Measurements from ENCODE around the gene CSK. TPM values are rescaled to one million over a fixed set of nuclear protein-coding genes. Genes with fewer than 3 reads are reported as not detected.
A peak's percentile ranks its signal among the peaks of the same experiment; 100 is the strongest.

Gene CSK
- total RNA-seq, 4 donors from 2014 or later, result 4.9 to 41.6 (median 26.4) TPM

DNA sequence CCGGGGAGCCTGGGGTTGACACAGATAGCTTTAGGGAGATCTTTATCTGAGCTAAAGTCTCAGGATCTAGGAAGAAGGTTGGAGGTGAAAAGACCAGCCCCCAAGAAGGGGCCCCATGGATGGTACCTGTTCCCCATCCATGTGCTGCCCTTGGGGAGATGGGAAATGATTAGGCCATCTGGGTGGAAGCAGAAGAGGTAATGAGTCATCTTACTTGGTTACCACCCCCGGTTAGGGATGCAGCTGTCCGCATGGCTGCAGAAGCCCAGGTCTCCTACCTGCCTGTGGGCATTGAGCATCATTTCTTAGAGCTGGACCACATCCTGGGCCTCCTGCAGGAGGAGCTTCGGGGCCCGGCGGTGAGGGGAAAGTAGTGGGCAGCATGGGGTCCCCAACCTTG lies 41.4 kb downstream of the CSK start:
- intact Hi-C loops (cut with DNase I; ENCODE audit: low total_unique reads), result no loop called here
- no peak for TF ChIP-seq POLR2A (IDR thresholded peaks at IDR 0.05)
- TF ChIP-seq, protein P1, sequence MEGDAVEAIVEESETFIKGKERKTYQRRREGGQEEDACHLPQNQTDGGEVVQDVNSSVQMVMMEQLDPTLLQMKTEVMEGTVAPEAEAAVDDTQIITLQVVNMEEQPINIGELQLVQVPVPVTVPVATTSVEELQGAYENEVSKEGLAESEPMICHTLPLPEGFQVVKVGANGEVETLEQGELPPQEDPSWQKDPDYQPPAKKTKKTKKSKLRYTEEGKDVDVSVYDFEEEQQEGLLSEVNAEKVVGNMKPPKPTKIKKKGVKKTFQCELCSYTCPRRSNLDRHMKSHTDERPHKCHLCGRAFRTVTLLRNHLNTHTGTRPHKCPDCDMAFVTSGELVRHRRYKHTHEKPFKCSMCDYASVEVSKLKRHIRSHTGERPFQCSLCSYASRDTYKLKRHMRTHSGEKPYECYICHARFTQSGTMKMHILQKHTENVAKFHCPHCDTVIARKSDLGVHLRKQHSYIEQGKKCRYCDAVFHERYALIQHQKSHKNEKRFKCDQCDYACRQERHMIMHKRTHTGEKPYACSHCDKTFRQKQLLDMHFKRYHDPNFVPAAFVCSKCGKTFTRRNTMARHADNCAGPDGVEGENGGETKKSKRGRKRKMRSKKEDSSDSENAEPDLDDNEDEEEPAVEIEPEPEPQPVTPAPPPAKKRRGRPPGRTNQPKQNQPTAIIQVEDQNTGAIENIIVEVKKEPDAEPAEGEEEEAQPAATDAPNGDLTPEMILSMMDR (IDR thresholded peaks at IDR 0.05), result no peak
- no peaks in the 10 kb centered on the region for H3K36me3 ChIP-seq
- no peak overlapping the region for H3K27ac ChIP-seq
- no peak overlapping the region for H3K4me3 ChIP-seq
- no peaks in the 10 kb centered on the region for H3K4me1 ChIP-seq
- H3K9me3 ChIP-seq, result no peaks in the 10 kb centered on the region
- no peaks in the 10 kb centered on the region for H3K27me3 ChIP-seq
- no peak for DNase-seq

DNA sequence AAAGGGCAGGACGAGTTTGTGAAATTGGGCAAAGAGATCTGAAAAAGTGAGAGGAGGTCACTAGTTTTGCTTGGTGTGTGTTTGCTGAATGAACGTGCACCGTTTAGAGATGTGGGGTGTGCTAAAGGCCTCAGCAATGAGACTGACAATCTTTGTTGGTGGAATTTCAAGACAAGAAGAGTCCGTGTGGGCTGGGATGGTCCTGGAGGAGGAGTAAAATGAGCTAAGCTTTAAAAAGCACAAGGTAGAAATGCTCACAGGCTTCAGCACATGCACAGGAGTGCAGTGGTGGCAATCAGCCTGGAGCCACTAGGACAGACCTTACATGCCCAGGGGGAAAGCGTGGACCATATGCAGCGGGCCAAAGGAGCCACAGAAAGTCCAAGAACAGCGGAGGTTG lies 43.1 kb downstream of the CSK start:
- H3K9me3 ChIP-seq, result no peaks in the 10 kb centered on the region
- no peaks in the 10 kb centered on the region for H3K36me3 ChIP-seq
- H3K4me3 ChIP-seq, result no peak overlapping the region
- no peaks in the 10 kb centered on the region for H3K27me3 ChIP-seq
- no peak overlapping the region for H3K27ac ChIP-seq
- intact Hi-C loops (cut with DNase I; ENCODE audit: low total_unique reads), result no loop called here
- no peak for DNase-seq
- no peaks in the 10 kb centered on the region for H3K4me1 ChIP-seq
- TF ChIP-seq, protein P1 (IDR thresholded peaks at IDR 0.05), result no peak
- TF ChIP-seq POLR2A (IDR thresholded peaks at IDR 0.05), result no peak

DNA sequence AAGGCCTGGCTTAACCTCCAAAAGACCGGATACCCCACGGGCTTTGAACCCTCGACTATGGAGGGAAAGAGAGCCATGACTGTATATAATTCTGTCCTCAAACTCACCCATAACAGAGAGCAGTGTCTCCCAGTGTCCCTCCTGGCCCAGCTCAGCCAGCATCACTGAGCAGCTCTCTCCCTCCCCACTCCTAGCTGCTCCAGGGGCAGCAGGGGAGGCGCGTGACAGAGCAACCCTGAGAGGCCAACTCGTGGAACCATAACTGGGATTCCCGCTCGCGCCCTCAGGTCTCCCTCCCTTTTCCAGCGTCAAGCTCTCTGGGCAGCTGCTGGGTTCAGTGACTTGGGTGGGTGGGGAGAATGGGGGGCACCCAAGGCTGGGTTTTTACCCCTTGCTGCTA lies 44.0 kb downstream of the CSK start:
- Histone ChIP-seq H3K36me3 (no peaks in the 10 kb centered on the region), H3K9me3 (no peaks in the 10 kb centered on the region), H3K4me1 (no peaks in the 10 kb centered on the region), H3K27me3 (no peaks in the 10 kb centered on the region), H3K27ac (no peak overlapping the region), H3K4me3 (no peak overlapping the region)
- DNase-seq, result no peak
- TF ChIP-seq, protein P1 (IDR thresholded peaks at IDR 0.05), result no peak
- TF ChIP-seq POLR2A (IDR thresholded peaks at IDR 0.05), result no peak
- intact Hi-C loops (cut with DNase I; ENCODE audit: low total_unique reads), result no loop called here

DNA sequence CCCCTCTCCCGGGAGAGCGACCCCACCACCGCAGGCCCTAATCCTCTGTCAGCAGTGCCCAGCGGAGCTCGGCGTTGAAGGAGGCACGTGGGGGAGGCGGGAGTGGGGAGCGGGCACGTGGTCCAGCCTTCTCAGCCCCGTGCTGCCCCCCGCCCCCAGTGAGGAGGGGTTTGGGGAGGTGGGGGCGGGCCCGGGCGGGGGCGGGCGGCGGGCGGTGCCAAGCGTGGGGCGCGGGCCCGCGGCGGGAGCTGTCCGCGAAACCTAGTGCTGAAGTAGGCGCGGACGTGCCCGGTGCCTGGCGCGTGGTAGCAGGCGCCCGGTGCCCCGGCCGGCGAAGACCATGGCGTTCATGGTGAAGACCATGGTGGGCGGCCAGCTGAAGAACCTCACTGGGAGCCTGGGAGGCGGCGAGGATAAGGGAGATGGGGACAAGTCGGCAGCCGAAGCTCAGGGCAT lies 44.5 kb downstream of the CSK start, which contains the start of gene CPLX3:
TSS of gene CPLX3 (plus strand) at position 264 of the 456 bp plus-strand sequence. CDS start at position 341, 77 bp downstream.
- no peak within 1 kb of the TSS for H3K27ac ChIP-seq
- H3K36me3 ChIP-seq, result no peaks in the 10 kb centered on the region
- no peak within 1 kb of the TSS for H3K4me3 ChIP-seq
- no peaks in the 10 kb centered on the region for H3K9me3 ChIP-seq
- H3K4me1 ChIP-seq, result no peaks in the 10 kb centered on the region
- no peaks in the 10 kb centered on the region for H3K27me3 ChIP-seq
- TF ChIP-seq, protein P1 (IDR thresholded peaks at IDR 0.05), result no peak
- TF ChIP-seq POLR2A (IDR thresholded peaks at IDR 0.05), result no peak
- intact Hi-C loops (cut with DNase I; ENCODE audit: low total_unique reads), result no loop called here
- peak in 1 of 2 donors; percentile 34 for DNase-seq

DNA sequence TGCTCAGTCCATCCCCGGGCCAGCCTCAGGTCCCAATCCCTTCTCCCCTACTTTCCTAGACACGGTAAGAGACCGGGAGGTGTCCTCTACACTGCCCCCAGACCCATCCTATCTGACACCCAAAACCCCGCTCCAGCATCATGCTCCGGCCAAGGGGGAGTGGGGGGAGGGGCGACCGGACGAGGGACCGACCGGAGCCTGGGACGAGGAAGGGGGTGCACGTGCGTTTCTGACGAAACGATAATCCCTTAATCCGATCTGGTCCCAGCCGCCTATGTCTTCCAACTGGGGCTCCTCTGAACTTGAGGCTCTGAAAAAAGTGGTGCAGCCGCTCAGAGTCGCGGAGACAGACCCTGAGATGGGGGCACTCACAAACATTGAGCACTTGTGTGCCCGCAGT lies 45.0 kb downstream of the CSK start:
- no peaks in the 10 kb centered on the region for H3K27me3 ChIP-seq
- H3K36me3 ChIP-seq, result no peaks in the 10 kb centered on the region
- H3K27ac ChIP-seq, result no peak overlapping the region
- no peak overlapping the region for H3K4me3 ChIP-seq
- no peak for TF ChIP-seq POLR2A (IDR thresholded peaks at IDR 0.05)
- TF ChIP-seq, protein P1 (IDR thresholded peaks at IDR 0.05), result no peak
- intact Hi-C loops (cut with DNase I; ENCODE audit: low total_unique reads), result no loop called here
- no peak for DNase-seq
- no peaks in the 10 kb centered on the region for H3K4me1 ChIP-seq
- H3K9me3 ChIP-seq, result no peaks in the 10 kb centered on the region
